GM12865 (cell line): ENCODE measurements around the gene CTCF.
A peak's percentile ranks its signal among the peaks of the same experiment; 100 is the strongest.

ENCODE experiments used
- DNase-seq: peaks from one replicate; pipeline ENCODE4 v3.0.0; 2010; ENCODE audit warnings: low read depth
- H3K4me3 ChIP-seq: 2 replicates; pipeline ENCODE4 v1.5.1; 2011; ENCODE audit warnings: mild to moderate bottlenecking, low read depth, low read length, control low read depth
- TF ChIP-seq, protein P1 (sequence below): IDR thresholded peaks from 2 replicates; pipeline ENCODE4 v1.5.1; 2011; ENCODE audit warnings: low read length, control low read depth, low read depth, inconsistent platforms; ENCODE audit not compliant: insufficient read depth; ENCODE audit errors: missing control alignments

The CTCF gene

DNA sequence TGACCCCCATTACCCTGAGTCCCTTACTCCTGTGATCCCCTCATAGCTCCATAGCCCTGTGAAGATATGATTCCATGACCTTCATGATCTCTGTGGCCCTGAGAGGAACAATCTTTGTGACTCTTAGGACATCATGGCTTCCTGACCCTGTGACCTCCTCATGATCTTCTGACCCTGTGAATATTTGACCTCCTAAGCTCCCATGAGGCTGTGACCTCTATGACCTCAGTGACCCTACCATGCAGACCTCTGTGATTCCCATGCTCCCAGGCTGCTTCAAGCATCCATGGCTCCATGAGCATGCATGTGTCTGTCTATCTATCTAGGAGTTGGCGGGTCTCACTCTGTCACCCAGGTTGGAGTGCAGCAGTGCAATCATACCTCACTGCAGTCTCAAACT, 21.6 kb upstream of the CTCF start:
- H3K4me3 ChIP-seq = no peak overlapping the region
- no peak for DNase-seq
- TF ChIP-seq, protein P1, sequence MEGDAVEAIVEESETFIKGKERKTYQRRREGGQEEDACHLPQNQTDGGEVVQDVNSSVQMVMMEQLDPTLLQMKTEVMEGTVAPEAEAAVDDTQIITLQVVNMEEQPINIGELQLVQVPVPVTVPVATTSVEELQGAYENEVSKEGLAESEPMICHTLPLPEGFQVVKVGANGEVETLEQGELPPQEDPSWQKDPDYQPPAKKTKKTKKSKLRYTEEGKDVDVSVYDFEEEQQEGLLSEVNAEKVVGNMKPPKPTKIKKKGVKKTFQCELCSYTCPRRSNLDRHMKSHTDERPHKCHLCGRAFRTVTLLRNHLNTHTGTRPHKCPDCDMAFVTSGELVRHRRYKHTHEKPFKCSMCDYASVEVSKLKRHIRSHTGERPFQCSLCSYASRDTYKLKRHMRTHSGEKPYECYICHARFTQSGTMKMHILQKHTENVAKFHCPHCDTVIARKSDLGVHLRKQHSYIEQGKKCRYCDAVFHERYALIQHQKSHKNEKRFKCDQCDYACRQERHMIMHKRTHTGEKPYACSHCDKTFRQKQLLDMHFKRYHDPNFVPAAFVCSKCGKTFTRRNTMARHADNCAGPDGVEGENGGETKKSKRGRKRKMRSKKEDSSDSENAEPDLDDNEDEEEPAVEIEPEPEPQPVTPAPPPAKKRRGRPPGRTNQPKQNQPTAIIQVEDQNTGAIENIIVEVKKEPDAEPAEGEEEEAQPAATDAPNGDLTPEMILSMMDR = no peak

DNA sequence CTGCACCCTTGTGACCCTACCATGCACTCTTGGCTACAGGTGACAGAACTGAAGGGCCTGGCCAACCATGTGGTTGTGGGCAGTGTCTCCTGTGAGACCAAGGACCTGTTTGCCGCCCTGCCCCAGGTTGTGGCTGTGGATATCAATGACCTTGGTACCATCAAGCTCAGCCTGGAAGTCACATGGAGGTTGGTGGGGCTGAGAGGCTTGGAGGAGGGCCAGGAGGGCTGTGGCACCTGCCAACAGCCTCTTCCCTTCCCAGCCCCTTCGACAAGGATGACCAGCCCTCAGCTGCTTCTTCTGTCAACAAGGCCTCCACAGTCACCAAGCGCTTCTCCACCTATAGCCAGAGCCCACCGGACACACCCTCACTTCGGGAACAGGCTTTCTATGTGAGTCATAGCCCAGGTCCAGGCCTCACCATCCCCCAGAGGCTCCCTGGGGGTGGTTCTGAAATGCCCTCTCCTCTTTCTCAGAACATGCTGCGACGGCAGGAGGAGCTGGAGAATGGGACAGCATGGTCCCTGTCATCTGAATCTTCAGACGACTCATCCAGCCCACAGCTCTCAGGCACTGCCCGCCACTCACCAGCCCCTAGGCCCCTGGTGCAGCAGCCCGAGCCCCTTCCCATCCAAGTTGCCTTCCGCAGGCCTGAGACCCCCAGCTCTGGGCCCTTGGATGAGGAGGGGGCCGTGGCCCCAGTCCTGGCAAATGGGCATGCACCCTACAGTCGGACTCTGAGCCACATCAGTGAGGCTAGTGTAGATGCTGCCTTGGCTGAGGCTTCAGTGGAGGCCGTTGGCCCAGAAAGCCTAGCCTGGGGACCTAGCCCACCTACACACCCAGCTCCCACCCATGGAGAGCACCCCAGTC, 20.7 kb upstream of the CTCF start:
- no peak for DNase-seq
- TF ChIP-seq, protein P1 = no peak
- no peak overlapping the region for H3K4me3 ChIP-seq

DNA sequence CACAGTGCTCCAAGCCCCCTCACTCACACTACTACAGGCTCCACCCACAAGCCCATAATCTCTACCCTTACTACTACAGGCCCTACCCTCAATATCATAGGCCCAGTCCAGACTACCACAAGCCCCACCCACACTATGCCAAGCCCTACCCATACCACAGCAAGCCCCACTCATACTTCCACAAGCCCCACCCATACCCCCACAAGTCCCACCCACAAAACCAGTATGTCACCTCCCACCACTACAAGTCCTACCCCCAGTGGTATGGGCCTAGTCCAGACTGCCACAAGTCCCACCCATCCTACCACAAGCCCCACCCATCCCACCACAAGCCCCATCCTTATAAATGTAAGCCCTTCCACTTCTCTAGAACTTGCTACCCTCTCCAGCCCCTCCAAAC, 19.9 kb upstream of the CTCF start:
- H3K4me3 ChIP-seq = no peak overlapping the region
- peak; percentile 88 for DNase-seq
- TF ChIP-seq, protein P1 = no peak

DNA sequence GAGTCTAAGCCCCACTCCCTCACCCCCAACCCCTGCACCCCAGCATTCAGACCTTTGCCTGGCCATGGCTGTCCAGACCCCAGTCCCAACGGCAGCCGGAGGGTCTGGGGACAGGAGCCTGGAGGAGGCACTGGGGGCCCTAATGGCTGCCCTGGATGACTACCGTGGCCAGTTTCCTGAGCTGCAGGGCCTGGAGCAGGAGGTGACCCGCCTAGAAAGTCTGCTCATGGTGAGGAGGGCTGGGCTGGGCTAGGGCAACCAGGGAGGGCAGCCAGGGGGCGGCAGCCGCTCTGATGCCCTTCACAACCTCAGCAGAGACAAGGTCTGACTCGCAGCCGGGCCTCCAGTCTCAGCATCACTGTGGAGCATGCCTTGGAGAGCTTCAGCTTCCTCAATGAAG, 19.3 kb upstream of the CTCF start:
- TF ChIP-seq, protein P1 = no peak
- H3K4me3 ChIP-seq = no peak overlapping the region
- no peak for DNase-seq

DNA sequence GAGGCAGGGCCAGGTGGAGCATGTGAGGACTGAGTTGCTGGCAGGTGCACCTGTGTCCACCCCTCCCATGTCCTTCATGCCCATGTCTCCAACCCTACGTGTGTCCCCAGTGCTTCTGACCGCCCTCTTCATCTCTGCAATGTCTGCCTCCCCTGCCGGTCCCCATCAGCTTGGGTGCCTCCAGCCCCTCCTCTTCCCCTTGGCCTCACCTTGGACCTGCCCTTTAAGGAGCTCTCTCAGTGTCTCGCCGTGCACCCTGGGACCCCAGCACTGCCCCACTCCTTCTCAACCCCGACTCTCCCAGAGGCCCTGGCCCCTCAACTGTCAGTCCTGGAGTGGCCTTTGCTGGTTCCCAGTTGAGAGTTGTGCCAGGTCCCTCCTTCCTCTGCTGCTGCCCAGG, 18.7 kb upstream of the CTCF start:
- no peak overlapping the region for H3K4me3 ChIP-seq
- DNase-seq = no peak

DNA sequence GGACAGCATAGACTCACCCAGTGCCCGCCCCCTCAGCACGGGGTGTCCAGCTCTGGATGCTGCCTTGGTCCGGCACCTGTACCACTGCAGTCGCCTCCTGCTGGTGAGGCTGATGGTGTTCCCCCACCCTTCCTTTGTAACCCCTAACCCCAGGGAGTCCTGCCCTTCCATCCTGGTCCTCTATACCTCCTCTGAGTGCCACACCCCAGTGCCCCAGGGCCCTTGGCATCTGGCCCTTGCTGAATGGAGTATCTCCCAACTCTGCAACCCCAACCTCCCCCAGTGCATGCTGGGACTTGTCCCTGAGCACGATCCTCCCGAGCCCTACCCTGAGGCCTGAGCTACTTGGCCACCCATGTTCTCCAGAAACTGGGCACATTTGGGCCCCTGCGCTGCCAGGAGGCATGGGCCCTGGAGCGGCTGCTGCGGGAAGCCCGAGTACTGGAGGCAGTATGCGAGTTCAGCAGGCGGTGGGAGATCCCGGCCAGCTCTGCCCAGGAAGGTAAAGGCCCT, 17.9 kb upstream of the CTCF start:
- no peak for DNase-seq
- TF ChIP-seq, protein P1 = peak; percentile 9
- H3K4me3 ChIP-seq = no peak overlapping the region

More for the DNA sequence above, 18.7 kb upstream of the CTCF start:
- TF ChIP-seq, protein P1 = no peak
